ENCODE data around the gene ALK. TPM values are rescaled to one million over a fixed set of nuclear protein-coding genes. Genes with fewer than 3 reads are reported as not detected.

ALK gene
- total RNA-seq, 2 experiments from 2014 or later = not detected

DNA sequence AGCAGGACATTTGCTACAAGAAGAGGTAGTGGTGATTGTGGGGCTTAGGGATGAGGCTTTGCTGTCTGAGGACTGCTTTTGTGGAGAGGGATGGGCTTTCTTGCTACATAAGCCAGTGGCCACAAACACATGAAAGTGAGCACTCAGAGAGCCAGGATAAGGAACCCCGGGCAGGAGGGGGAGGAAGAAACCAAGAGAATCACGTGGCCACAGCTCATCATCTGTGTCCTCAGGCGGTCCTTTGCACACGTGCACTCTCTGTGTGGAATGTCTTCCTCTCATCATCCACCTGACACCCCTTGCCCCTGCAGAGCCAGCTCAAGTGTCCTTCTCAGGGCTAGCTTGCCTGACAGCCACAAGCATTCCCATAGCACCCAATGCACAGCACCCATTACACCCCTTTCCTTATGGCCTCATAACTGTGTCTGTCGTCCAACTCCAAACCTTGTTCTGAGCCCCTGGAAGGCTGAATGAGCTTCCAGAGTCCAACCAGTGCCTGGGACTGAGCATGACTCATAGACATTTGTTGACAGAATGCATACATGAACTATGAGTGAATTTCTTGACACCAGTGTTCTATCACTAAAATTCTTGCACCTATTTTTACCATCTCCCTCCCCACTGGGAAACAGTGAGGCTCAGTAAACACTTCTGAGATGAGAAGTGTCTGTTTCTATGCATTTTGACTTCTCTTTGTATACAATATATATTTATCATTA is 398.3 kb downstream of the ALK start:
- POLR2A ChIA-PET = no interaction called here
- CTCF ChIA-PET = interaction anchor here (0.7 kb wide), 1 partner anchor 18 kb away, joined by 3 read pairs; no protein-coding TSS in a partner anchor

DNA sequence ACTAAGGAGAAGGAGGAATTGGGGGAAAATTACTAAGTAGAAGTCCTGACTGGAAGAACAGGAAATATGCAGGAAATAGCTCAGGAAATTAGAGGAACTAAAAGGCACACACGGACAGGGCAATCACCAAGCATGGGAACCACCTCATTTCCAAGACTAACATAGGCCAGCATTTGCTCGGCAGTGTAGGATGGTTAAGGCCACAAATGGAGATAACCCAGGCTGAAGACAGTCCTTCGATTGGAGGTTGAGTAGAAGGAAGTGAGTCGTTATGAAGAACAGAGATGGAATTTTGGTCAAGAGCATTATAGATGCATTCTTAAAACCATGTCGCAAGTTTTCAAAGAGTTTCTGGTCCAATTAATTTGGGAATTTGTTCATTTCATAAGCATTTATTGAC is 401.4 kb downstream of the ALK start:
- ChIA-PET CTCF (no interaction called here), POLR2A (no interaction called here)

DNA sequence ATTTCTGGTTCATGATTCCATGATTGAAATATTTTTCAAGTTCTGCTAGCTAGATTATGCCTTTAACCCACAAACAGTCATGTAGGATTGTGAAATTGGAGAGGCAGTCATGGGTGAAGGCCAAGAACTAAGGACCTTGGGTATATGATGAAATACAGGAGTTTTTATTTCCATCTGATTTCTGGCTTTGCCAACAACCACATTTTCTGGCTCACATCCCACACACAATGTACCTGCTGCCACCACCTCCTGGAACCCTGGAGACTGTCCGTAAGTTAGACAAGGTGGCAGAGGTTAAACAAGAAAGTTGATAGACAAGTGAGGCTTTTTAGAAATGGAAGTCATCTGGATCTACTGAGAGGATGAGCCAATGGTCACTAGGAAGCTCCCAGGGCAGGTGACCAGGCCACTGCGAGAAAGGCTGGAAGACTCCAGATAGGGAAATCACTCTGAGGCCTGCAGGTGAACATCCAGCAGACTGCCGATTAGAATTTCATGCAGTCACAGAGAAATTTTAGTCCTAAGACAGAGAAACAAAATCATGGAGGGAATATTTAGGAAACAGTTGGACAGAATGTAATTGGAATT is 402.0 kb downstream of the ALK start:
- CTCF ChIA-PET = no interaction called here
- POLR2A ChIA-PET = no interaction called here

DNA sequence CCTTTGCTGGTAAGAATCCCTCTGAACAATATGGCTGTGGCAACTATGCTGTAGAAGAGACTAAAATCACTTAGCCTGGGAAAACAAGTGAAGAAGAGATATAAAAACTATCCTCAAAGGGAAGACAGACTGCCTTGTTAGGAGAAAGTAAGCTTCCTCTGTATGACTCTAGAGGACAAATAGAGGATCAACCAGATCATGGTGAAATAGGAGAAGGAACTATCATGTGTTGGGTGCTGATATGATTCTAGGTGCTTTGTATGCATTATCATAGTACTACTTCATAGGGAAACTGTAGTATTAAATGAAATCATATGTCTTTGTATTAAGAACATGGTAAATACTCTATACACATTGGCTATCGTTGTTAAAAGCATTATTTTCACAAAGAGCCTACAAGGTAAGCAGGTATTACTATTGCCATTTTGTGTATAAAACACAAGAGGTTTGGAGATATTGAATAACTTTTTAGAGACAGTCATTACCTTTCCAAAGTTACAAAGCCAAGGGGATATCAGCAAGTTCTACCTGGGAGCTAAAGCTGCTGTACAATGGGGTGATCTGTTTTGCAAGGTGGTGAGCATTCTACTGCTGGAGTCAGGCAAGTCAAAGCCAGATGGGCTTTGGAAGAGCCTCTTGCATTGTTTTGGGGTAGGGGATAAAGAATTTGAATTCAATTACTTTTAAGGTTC is 402.6 kb downstream of the ALK start:
- ChIA-PET CTCF (no interaction called here), POLR2A (no interaction called here)

GRCh38 chr2:29518010-29518409 is 403.4 kb downstream of the ALK start:
- ChIA-PET CTCF (no interaction called here), POLR2A (no interaction called here)

DNA sequence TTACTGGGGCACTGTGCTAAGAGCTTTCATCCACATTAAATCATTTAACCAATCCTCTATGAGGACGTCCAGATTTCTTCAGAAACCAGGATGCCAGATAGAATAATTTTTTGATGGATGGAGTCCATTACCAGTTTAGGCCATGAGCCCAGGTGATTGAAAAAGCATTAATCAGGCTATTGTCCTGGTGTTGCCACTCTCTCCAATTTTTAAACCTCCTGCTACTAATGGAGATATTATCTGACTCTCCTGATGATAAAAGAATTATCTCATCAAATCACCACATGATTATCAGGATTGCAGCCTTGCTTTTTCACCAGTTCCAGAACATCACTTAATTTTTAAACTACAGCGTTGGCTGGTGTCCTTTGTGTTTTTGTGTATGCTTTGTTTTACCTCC is 404.0 kb downstream of the ALK start:
- ChIA-PET POLR2A (no interaction called here), CTCF (no interaction called here)

- ChIA-PET POLR2A (no interaction called here), CTCF (no interaction called here)
These were observed 404.6 kb downstream of the ALK start for GRCh38 chr2:29516767-29517166.

DNA sequence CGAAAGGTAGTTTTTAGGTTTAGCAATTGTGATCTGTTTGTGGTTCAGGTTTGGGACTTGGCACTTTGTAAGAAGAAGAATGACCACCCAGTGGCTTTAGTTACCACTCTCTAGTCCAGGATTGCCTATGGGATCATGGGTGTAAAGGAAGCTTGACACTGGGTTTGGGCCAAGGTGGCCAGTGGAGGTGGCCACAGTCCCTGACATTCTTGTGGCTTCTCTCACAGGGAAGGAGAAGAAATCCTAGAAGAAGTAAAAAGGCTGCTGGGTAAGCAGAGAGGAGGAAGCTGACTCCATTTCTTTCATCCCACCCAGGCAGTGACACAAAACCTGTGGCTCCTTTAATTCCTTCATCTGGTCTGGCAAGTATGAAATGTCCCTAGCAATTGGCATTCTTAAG is 411.5 kb downstream of the ALK start:
- ChIA-PET CTCF (no interaction called here), POLR2A (no interaction called here)

DNA sequence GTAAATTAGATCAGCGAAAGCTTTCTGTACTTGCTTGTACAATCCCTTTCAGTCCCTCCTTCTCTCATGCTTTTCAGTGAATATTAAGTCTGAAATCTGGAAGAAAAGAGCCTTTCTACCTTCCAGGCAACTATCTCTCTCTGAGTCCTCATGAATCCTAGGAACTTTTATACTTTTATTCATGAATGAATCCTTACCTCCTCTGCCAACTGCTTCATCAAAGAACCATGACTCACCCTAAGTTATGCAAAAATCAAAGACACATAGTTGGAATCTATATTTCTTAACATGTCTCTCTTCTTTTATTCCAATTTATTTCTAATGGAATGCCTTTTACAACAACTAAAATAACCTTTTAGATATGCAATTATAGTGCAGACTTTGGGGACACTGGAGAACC is 412.0 kb downstream of the ALK start:
- ChIA-PET POLR2A (no interaction called here), CTCF (no interaction called here)

DNA sequence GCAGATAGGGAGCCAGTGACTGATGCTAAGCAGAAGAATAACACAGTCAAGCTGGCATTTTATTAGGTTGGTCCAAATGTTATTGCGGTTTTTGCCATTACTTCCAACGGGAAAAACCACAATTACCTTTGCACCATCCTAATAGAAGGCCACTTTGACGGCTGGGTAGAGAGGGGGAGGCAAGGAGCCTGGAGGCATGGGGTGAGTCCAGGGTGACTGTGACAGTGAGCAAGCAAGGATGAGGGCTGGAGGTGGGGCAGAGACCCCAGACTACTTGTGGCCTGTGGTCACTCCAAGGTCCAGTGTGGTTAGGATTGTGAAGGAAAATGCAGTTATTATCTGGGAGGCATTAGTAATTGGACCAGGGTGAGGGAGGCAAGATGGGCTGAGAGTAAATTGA is 416.6 kb downstream of the ALK start:
- CTCF ChIA-PET = interaction anchor here (1.1 kb wide), 1 partner anchor 19 kb away, joined by 3 read pairs; no protein-coding TSS in a partner anchor
- POLR2A ChIA-PET = no interaction called here

DNA sequence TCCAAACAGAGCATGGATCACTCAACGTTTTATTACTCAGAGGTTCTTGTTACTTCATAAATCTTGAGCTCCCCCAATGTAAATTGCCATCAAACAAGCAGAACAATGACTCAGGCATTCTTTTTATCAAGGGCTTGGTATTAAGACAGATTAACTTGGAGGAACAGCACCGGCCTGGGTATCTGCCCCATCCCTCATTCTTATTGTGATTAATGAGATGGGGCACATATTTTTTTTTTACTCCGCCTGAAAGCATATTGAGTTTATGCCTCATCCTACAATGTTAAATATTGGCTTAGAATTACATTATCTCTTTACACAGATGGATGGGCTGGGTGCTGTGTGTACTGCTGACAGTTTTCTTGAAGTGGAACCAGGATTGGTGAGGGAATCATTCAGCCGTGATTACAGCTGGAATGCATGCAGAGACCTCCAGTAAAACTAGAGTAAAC is 418.9 kb downstream of the ALK start:
- ChIA-PET POLR2A (no interaction called here), CTCF (no interaction called here)

DNA sequence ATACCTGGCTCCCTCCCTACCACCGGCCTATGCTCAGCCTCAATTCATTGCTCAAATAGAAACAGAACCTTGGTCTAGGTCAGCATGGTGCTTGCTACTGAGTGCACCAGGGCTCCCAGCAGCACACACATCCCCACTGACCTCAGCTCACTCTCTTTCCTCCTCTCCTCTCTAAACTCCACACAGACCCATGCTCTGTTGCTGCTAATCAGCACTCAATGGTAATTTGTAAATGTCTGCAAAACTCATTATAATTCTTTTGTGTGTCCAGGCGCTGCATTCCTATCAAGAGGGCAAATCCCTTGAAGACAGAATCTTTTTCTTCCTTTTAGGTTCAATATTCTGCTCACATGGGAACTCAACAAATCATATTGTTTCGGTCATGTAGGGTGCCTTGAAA is 424.0 kb downstream of the ALK start:
- POLR2A ChIA-PET = no interaction called here

DNA sequence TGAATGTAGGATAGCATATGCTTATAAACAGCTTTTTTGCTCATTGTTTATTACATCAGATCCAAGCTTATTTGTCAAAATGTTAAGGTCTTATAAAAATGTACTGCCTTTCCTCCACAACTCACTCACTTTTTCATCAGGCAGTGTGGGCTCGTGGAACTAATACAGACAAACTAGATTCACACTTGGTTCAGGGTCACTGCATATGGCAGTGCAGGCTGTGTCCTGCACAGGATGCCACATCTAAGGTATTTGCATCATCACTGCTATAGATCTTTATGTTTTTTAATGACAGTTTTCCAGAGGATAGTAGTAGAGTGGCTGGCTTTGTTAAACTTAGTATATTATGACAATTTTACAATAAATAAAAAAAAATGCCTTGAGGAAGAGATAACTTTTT is 425.2 kb downstream of the ALK start:
- POLR2A ChIA-PET = no interaction called here

More for the DNA sequence above, 424.0 kb downstream of the ALK start:
- CTCF ChIA-PET = no interaction called here

DNA sequence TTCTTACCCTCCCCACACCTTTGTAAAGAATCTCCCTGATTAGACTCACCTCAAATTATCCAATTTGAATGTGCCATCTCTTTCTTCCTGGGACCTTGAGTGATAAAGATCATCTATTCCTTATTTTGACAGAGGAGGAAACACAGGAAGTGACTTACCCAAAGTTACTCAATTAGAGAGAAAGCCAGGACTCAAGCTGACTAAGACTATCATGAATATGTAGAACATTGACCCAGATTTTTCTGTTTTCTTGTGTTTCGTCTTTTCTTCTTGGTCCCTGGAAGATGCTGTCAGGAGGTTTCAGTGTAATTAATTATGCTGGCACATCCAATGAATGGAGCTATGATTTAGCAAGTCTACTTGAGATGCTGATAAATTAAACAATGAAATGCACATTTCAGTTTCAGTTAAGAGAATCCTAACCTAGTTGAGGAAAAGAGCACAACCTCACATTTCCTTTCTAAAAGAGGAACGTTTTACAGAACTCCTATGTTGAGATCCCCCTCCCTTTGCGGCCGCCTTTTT is 425.8 kb downstream of the ALK start:
- CTCF ChIA-PET = no interaction called here
- POLR2A ChIA-PET = no interaction called here

More for the DNA sequence above, 425.2 kb downstream of the ALK start:
- CTCF ChIA-PET = no interaction called here

DNA sequence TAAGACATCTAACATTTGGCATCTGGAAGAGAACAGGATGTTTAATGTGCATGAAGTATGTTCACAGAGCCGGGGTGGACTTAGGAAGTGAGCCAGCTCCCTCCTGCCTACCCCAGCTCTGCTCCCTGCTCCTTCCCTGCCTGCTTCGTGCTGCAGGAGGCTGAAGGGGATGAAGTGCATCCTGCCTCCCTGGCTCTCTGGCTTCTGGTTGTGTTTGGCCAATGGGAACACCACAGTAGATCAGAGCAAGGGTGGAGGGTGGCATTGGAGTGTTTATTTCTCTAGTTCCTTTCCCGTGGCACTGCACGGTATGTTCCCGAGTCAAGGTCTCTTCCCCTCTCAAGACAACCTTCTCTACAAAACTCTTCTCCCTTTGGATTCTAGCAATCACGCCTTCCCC is 426.3 kb downstream of the ALK start:
- POLR2A ChIA-PET = no interaction called here
- CTCF ChIA-PET = no interaction called here

GRCh38 chr2:29492701-29493100 is 428.7 kb downstream of the ALK start:
- CTCF ChIA-PET = no interaction called here

GRCh38 chr2:29490045-29490444 is 431.3 kb downstream of the ALK start:
- CTCF ChIA-PET = no interaction called here
- POLR2A ChIA-PET = no interaction called here

More at GRCh38 chr2:29492701-29493100, 428.7 kb downstream of the ALK start:
- POLR2A ChIA-PET = no interaction called here

DNA sequence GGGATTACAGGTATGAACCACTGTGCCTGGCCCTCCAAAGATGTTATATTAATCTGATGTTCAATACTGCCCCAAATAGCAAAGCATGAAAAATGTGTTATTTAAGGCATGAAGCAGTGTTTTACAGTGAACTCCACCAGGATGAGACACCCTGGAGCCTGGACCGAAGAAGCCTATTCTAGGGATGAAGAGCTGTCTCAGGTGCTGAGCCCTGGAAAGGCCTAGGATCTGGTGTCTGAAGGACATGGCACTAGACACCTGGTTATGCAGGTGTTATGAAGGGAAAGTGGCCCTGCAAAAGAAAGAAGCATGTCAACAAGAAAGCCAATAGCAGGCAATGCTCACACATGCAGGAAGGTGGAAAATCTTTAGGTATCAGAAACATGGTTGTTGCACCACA is 431.8 kb downstream of the ALK start:
- ChIA-PET CTCF (no interaction called here), POLR2A (no interaction called here)

GRCh38 chr2:29487967-29488555 is 433.3 kb downstream of the ALK start:
- ChIA-PET CTCF (no interaction called here), POLR2A (no interaction called here)

DNA sequence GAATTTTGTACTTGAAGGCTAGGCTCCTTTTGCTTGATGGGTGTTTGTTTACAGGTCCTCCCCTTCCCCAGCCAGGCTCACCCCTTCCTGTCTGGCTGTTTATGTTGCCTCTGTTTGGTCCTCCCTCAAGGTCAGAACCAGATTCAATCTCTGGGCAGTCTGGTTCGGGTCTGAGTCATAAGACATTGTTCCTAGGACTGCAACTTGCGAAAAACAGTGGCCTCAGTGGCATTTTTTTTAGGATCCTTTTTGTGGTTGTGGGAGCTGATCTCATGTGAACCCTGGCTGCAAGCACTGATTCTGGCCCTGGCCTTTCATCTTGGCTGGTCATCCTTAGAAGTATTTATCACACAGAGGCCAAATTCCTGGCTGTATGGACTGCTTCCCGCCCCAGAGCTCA is 435.8 kb downstream of the ALK start:
- ChIA-PET CTCF (interaction anchor here (0.6 kb wide), 1 partner anchor 18 kb away, joined by 3 read pairs; no protein-coding TSS in a partner anchor), POLR2A (no interaction called here)

GRCh38 chr2:29485117-29485516 is 436.3 kb downstream of the ALK start:
- ChIA-PET POLR2A (no interaction called here), CTCF (no interaction called here)

All from activated CD8-positive, alpha-beta memory T cell treated with anti-CD3 and anti-CD28 coated beads for 36 hours (primary cell).